ENCODE data around the gene SELENOK. TPM values are rescaled to one million over a fixed set of nuclear protein-coding genes. Genes with fewer than 3 reads are reported as not detected.

SELENOK gene
- total and polyA plus RNA-seq, 8 donors: 16.0 to 63.6 (median 28.3) TPM

DNA sequence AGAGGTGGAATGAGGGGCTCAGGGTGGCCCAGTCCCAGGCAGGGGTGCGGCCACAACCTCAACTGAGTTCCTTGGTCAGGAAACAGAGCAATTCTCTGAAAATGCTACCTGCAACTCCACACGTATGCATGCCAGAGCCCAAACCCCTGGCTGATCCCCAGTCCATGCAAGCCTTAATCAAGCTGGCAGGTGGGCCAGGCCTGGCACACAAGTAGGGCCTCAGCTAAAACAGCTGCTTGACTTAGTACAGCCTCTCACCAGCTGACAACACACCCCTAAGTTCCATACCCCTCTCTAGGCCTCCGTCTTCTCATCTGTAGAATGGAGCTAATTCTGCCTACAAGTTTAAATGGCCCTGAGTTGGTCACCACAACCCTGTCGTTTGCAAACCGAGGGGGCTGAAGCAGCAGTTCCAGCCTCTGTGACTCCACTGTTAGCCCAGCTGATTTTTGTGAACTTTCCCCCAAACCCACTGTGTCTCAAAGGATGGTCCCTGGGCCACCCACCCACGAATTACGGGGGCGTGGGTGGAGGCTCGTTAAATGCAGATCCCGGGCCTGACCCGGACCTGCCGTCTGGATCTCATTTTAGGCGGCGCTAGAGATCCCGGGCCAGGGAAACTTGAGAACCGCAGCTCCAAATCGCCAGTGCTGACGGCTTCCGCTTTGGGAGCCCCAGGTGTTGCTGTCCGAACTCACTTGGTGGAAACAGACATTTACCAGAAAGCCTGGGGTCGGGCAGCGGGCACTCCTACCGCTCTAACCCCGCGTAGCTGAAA, 46.4 kb downstream of the SELENOK start:
- ATAC-seq (peak; percentile 18 to 56 (median 32)), FAIRE-seq (no peak), DNase-seq (peak in 5 of 6 donors; percentile 69 to 87 (median 71))
- Histone ChIP-seq H3K4me3 (peak overlapping the region; percentile 52 to 88 (median 78)), H3K27ac (peak overlapping the region; percentile 95 to 99 (median 96)), H3K36me3 (no peaks in the 10 kb centered on the region), H3K27me3 (no peaks in the 10 kb centered on the region), H3K4me1 (peaks cover 32 to 40% (median 36%) of the 10 kb centered on the region in 3 donors), H3K9me3 (no peaks in the 10 kb centered on the region)
- WGBS, 2 donors: 5 to 6% methylated on average over 25 of the region's 25 CpGs
- intact Hi-C loops (cut with DNase I): no loop called here
- TF ChIP-seq, protein P1, sequence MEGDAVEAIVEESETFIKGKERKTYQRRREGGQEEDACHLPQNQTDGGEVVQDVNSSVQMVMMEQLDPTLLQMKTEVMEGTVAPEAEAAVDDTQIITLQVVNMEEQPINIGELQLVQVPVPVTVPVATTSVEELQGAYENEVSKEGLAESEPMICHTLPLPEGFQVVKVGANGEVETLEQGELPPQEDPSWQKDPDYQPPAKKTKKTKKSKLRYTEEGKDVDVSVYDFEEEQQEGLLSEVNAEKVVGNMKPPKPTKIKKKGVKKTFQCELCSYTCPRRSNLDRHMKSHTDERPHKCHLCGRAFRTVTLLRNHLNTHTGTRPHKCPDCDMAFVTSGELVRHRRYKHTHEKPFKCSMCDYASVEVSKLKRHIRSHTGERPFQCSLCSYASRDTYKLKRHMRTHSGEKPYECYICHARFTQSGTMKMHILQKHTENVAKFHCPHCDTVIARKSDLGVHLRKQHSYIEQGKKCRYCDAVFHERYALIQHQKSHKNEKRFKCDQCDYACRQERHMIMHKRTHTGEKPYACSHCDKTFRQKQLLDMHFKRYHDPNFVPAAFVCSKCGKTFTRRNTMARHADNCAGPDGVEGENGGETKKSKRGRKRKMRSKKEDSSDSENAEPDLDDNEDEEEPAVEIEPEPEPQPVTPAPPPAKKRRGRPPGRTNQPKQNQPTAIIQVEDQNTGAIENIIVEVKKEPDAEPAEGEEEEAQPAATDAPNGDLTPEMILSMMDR (IDR thresholded peaks at IDR 0.05): no peak

DNA sequence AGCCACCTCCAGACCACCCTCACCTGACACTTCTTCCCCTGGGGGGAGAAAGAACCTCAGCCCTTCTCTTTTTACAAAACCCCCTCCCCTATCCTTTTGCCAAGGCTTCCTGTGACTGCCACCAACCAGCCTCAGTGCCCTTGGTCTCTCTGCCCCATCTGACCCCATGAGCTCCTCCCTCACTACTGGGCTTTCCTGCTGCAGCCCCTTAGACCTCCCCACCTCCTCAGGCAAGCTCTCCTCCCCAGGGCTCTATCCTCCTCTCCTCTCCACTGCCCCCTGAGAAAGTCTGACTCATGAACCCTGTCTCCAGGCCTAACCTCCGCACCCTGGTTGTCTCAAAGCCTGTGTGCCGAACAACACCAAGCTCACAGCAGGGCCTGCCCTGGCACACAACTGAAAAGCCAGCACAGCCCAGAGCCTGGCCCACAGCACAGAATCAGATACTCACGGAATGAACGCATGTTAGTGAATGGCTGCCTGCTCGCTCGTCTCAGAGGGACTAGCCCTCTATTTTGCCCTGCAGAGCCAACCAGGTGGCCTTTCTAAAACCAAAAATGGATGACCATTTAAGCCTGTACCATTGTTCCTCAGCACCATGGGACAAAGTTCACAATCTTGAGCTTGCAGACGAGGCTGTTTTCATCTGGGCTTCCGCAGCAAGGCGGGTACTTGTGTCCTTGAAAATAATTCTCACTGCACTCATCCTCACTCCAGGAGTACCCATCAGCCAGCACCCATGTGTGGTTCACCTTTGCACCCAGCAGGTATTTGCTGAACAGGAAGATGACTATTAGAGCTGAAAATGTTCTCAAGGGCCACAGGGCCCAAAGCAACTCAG, 47.2 kb downstream of the SELENOK start:
- Histone ChIP-seq H3K9me3 (no peaks in the 10 kb centered on the region), H3K36me3 (peaks cover 0 to 5% (median 0%) of the 10 kb centered on the region in 3 donors), H3K27me3 (no peaks in the 10 kb centered on the region), H3K4me3 (peak overlapping the region in 3 of 4 donors; percentile 75 to 88 (median 81)), H3K4me1 (peaks cover 32 to 40% (median 36%) of the 10 kb centered on the region in 3 donors), H3K27ac (peak overlapping the region; percentile 95 to 99 (median 96))
- DNase-seq (peak in 3 of 6 donors; percentile 26 to 74 (median 47)), FAIRE-seq (no peak), ATAC-seq (peak in 1 of 4 donors; percentile 1)
- intact Hi-C loops (cut with DNase I): no loop called here
- WGBS, 2 donors: 21% methylated on average over 9 of the region's 9 CpGs
- TF ChIP-seq, protein P1 (IDR thresholded peaks at IDR 0.05): no peak

DNA sequence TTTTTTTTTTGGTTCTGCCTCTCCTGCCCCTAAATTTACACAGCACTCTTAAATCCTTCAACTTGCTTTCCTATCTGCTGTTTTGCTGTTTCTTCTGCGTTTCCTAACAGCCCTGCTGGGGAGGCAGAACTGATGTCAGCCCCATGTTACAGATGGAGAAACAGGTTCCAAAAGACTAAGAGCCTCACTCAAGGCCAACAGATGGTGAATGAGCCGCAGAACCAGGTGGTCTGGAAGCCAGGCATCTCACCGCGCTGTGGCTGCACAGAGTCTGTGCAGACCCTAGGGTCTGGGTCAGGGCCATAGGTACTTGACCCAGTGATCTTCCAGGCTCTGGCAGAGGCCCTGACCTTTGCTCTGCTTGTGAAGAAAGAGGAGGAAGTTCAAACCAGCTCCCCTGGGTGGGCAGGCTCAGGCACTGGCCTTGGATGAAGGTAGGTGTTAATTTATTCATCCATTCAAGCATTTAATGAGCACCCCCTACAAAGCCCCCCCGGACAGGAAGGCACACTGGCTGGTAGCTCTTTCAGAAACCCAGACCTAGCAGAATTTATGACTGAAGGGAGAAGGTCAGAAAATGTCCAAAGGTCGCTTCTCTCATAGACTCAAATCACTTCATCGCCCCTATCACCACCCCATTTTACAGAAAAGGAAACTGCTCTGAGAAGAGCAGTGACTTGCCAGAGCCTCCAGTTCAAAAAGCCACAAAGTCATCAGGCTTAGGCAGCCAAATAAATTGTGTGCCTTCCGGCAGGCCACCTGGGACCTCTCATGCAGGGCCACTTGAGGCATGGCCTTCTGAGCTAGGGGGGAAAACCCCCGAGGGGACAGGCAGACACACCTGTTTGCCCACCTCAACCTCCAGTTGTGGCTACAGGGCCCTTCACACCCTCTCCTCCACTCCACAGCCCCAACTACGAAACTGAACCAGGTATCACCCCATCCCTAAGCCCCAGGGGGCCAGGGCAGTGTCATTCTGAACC, 48.2 kb downstream of the SELENOK start:
- Histone ChIP-seq H3K9me3 (no peaks in the 10 kb centered on the region), H3K4me3 (peak overlapping the region in 2 of 4 donors; percentile 75 to 88), H3K36me3 (peaks cover 0 to 14% (median 0%) of the 10 kb centered on the region in 3 donors), H3K27ac (peak overlapping the region; percentile 95 to 99 (median 96)), H3K4me1 (peaks cover 32 to 40% (median 36%) of the 10 kb centered on the region in 3 donors), H3K27me3 (no peaks in the 10 kb centered on the region)
- DNase-seq (peak in 3 of 6 donors; percentile 37 to 41 (median 39)), FAIRE-seq (no peak), ATAC-seq (peak in 3 of 4 donors; percentile 0 to 1 (median 0))
- TF ChIP-seq, protein P1 (IDR thresholded peaks at IDR 0.05): no peak
- WGBS, 2 donors: 23 to 27% methylated on average over 10 of the region's 10 CpGs
- intact Hi-C loops (cut with DNase I): no loop called here

DNA sequence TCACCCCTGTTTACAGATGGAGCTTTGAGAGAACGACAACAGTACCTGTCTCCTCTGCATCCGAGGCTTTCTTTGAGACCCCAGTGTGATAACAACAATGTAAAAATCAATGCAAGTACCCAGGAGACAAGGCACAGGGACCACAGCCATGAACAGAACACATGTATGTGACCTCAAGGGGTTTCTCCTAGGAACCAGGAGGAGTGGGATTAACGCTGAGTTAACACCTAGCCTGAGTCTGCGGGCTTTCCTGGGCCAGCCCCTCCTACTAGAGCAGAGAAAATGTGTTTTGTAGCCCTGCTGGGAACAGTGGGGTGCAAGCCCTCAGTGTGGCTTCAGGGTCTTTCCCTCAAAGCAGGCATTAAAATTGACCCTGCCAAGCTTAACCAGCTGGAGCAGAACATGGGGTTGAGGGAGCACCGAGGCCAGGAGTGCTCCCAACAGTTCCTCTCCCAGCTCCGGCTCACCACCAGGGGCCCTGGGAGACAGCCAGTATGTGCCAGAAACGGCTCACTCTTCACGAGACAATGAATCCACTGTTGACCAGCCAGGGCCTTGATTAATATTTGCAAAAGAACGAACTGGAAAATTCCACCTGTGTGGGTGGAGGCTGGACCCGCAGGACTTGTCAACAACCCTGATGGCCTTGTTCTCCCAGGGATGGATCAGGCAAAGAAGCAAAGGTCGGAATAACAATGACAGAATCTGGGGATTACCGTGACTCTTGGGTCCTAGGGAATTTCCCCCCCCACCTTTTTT, 49.0 kb downstream of the SELENOK start:
- FAIRE-seq (no peak), DNase-seq (peak; percentile 80 to 95 (median 90)), ATAC-seq (peak; percentile 58 to 75 (median 70))
- peak overlapping the region; percentile 95 to 99 (median 96) for H3K27ac ChIP-seq
- TF ChIP-seq, protein P1 (IDR thresholded peaks at IDR 0.05): peak; percentile 35 to 57 (median 46)
- H3K4me1 ChIP-seq: peaks cover 32 to 40% (median 36%) of the 10 kb centered on the region in 3 donors
- no peaks in the 10 kb centered on the region for H3K9me3 ChIP-seq
- H3K4me3 ChIP-seq: no peak overlapping the region
- 12 to 14% methylated on average over 12 of the region's 12 CpGs for WGBS, 2 donors
- intact Hi-C loops (cut with DNase I): no loop called here
- peaks cover 0 to 14% (median 0%) of the 10 kb centered on the region in 3 donors for H3K36me3 ChIP-seq
- no peaks in the 10 kb centered on the region for H3K27me3 ChIP-seq

All from pancreas (tissue), 10 donors.